DOHH2 (cell line): ENCODE measurements around the gene PHC2.

Source experiments
- EZH2phosphoT487 ChIP-seq: fragments of 200-600 bp; sonication (generic); IDR thresholded peaks from 2 replicates; pipeline ENCODE4 v1.6.1; 2017; ENCODE audit warnings: borderline replicate concordance, mild to moderate bottlenecking, antibody characterized with exemption, low read length, moderate library complexity, mixed read lengths
- TF ChIP-seq, protein P1 (sequence below): fragments of 200-600 bp; sonication (generic); IDR thresholded peaks from one replicate; pipeline ENCODE4 v1.5.1; 2014; ENCODE audit warnings: antibody characterized with exemption, mild to moderate bottlenecking, low read depth, low read length; ENCODE audit not compliant: poor library complexity, severe bottlenecking

DNA sequence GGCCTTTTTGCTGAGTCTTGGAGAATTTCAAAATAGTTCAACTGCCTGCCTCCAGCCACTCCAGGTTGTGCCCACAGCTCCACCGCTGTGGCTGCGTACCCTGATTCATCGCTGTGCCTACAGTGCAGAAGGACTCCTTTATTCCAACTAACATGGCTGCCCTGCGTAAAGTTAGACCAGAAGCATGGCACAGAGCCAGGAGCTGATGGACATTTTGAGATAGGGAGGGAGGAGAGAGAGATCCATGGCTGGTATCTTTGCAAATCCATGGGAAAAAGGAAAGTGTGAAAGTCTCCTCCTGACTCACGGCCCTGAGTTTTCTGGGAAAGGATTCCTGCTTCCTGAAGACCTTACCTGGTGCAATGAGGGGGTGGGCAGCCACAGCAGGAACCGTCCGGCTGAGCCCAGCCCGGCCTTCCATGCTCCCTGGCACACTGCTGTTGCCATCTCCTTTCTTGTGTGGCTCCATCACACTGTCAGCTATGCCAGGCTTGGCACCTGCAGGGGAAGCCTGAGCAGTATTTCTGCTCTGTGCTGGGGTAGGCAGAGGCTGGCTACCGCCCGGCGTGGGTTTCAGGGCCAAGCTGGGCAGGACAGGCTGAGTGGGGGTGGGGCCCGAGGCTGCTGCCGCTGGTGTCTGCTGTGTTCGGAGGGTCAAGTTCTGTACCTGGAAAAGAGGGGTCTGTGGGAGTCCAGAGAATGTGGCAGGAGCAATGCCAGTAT is 64.0 kb downstream of the PHC2 start:
- TF ChIP-seq, protein P1, sequence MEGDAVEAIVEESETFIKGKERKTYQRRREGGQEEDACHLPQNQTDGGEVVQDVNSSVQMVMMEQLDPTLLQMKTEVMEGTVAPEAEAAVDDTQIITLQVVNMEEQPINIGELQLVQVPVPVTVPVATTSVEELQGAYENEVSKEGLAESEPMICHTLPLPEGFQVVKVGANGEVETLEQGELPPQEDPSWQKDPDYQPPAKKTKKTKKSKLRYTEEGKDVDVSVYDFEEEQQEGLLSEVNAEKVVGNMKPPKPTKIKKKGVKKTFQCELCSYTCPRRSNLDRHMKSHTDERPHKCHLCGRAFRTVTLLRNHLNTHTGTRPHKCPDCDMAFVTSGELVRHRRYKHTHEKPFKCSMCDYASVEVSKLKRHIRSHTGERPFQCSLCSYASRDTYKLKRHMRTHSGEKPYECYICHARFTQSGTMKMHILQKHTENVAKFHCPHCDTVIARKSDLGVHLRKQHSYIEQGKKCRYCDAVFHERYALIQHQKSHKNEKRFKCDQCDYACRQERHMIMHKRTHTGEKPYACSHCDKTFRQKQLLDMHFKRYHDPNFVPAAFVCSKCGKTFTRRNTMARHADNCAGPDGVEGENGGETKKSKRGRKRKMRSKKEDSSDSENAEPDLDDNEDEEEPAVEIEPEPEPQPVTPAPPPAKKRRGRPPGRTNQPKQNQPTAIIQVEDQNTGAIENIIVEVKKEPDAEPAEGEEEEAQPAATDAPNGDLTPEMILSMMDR: no peak
- TF ChIP-seq EZH2phosphoT487: no peak
